Type B pancreatic cell (in vitro differentiated cells): ENCODE data around the gene CIC. TPM values are rescaled to one million over a fixed set of nuclear protein-coding genes. Genes with fewer than 3 reads are reported as not detected.
A peak's percentile ranks its signal among the peaks of the same experiment; 100 is the strongest.

Experiments
- DNase-seq: peaks from one replicate; pipeline ENCODE4 v3.0.0; 2021; ENCODE audit warnings: mixed read lengths; ENCODE audit not compliant: unreplicated experiment; ENCODE audit errors: extremely low spot score
- H3K27ac Mint-ChIP-seq: 2 replicates; pipeline ENCODE4 v1.8.0; 2021; ENCODE audit warnings: mild to moderate bottlenecking, mixed read lengths
- H3K27me3 Mint-ChIP-seq: 2 replicates; pipeline ENCODE4 v1.8.0; 2021; ENCODE audit warnings: mixed read lengths
- H3K36me3 Mint-ChIP-seq: 2 replicates; pipeline ENCODE4 v1.8.0; 2021; ENCODE audit warnings: mixed read lengths
- H3K4me1 Mint-ChIP-seq: one replicate; pipeline ENCODE4 v1.8.0; 2021; ENCODE audit warnings: mixed read lengths; ENCODE audit not compliant: unreplicated experiment
- H3K4me3 Mint-ChIP-seq: 2 replicates; pipeline ENCODE4 v1.8.0; 2021; ENCODE audit warnings: mild to moderate bottlenecking, mixed read lengths
- H3K9me3 Mint-ChIP-seq: 2 replicates; pipeline ENCODE4 v1.8.0; 2021; ENCODE audit warnings: mixed read lengths
- CTCF ChIP-seq: fragments of 200-600 bp; sonication (generic); conservative IDR thresholded peaks from 2 replicates; pipeline ENCODE4 v1.5.0; 2021; ENCODE audit warnings: antibody characterized with exemption, mild to moderate bottlenecking
- total RNA-seq: library from RNA; stranded (reverse); gene quantifications from 2 replicates; pipeline ENCODE4 v1.2.1, GENCODE V29; 2021; ENCODE audit warnings: low replicate concordance

The CIC gene
- total RNA-seq, 1 donor from 2014 or later: 70.3 TPM

GRCh38 chr19:42292042-42292960, 23.2 kb downstream of the CIC start:
- no peak for TF ChIP-seq CTCF
- Mint-ChIP-seq H3K36me3 (peaks cover 8% of the 10 kb centered on the region), H3K27ac (peak overlapping the region; percentile 76), H3K27me3 (no peaks in the 10 kb centered on the region), H3K9me3 (no peaks in the 10 kb centered on the region), H3K4me1 (peaks cover 8% of the 10 kb centered on the region), H3K4me3 (no peak overlapping the region)
- DNase-seq: no peak

- TF ChIP-seq CTCF: no peak
- Mint-ChIP-seq H3K27ac (no peak overlapping the region), H3K36me3 (peaks cover 8% of the 10 kb centered on the region), H3K9me3 (no peaks in the 10 kb centered on the region), H3K4me1 (peaks cover 8% of the 10 kb centered on the region), H3K27me3 (no peaks in the 10 kb centered on the region), H3K4me3 (no peak overlapping the region)
- no peak for DNase-seq
Observed at GRCh38 chr19:42292963-42293362, 23.9 kb downstream of the CIC start.

GRCh38 chr19:42293540-42293939, 24.5 kb downstream of the CIC start:
- Mint-ChIP-seq H3K27me3 (no peaks in the 10 kb centered on the region), H3K27ac (no peak overlapping the region), H3K4me3 (no peak overlapping the region), H3K36me3 (peaks cover 8% of the 10 kb centered on the region), H3K9me3 (no peaks in the 10 kb centered on the region), H3K4me1 (peaks cover 8% of the 10 kb centered on the region)
- no peak for DNase-seq
- TF ChIP-seq CTCF: peak; percentile 43

- no peak overlapping the region for H3K4me3 Mint-ChIP-seq
- no peak for DNase-seq
- no peak for TF ChIP-seq CTCF
Observed at GRCh38 chr19:42293948-42294347, 24.9 kb downstream of the CIC start.

GRCh38 chr19:42294471-42295137, 25.6 kb downstream of the CIC start:
- Mint-ChIP-seq H3K9me3 (no peaks in the 10 kb centered on the region), H3K36me3 (peaks cover 8% of the 10 kb centered on the region), H3K27me3 (no peaks in the 10 kb centered on the region), H3K4me3 (no peak overlapping the region), H3K4me1 (peaks cover 8% of the 10 kb centered on the region), H3K27ac (no peak overlapping the region)
- TF ChIP-seq CTCF: no peak
- no peak for DNase-seq

More at GRCh38 chr19:42293948-42294347, 24.9 kb downstream of the CIC start:
- H3K9me3 Mint-ChIP-seq: no peaks in the 10 kb centered on the region
- H3K27ac Mint-ChIP-seq: no peak overlapping the region
- H3K36me3 Mint-ChIP-seq: peaks cover 8% of the 10 kb centered on the region
- H3K4me1 Mint-ChIP-seq: peaks cover 8% of the 10 kb centered on the region
- no peaks in the 10 kb centered on the region for H3K27me3 Mint-ChIP-seq
